Astrocyte (in vitro differentiated cells and primary cell): ENCODE measurements around the gene FAT4. TPM values are rescaled to one million over a fixed set of nuclear protein-coding genes. Genes with fewer than 3 reads are reported as not detected.

ENCODE experiments used
- DNase-seq: peaks from one replicate; pipeline ENCODE4 v3.0.0-alpha.2; 2010; ENCODE audit warnings: low read depth
- FAIRE-seq: peaks from 2 replicates; lab custom pipeline; 2011; peaks lifted over from hg19 to GRCh38; lab: Jason Lieb, UNC
- H2AFZ ChIP-seq: 2 replicates; pipeline ENCODE4 v1.6.0; 2012; ENCODE audit warnings: low read depth, low read length, inconsistent platforms
- H3K27ac ChIP-seq: 2 replicates; pipeline ENCODE4 v1.5.1; 2011; ENCODE audit warnings: low read depth, low read length, inconsistent platforms
- H3K27me3 ChIP-seq: 2 replicates; pipeline ENCODE4 v1.6.0; 2011; ENCODE audit warnings: low read length, inconsistent platforms; ENCODE audit not compliant: insufficient read depth
- H3K36me3 ChIP-seq: 2 replicates; pipeline ENCODE4 v1.5.1; 2011; ENCODE audit warnings: low read length, inconsistent platforms; ENCODE audit not compliant: insufficient read depth
- H3K4me1 ChIP-seq: 2 replicates; pipeline ENCODE4 v1.5.1; 2011; ENCODE audit warnings: low read length, inconsistent platforms; ENCODE audit not compliant: insufficient read depth
- H3K4me2 ChIP-seq: 2 replicates; pipeline ENCODE4 v1.6.0; 2012; ENCODE audit warnings: low read length, inconsistent platforms
- H3K4me3 ChIP-seq: 2 replicates; pipeline ENCODE4 v1.5.1; 2011; ENCODE audit warnings: low read depth, mild to moderate bottlenecking, low read length, inconsistent platforms; ENCODE audit not compliant: insufficient read depth
- H3K79me2 ChIP-seq: 2 replicates; pipeline ENCODE4 v1.6.0; 2012; ENCODE audit warnings: mild to moderate bottlenecking, low read length, inconsistent platforms; ENCODE audit not compliant: insufficient read depth
- H3K9ac ChIP-seq: 2 replicates; pipeline ENCODE4 v1.6.0; 2012; ENCODE audit warnings: mild to moderate bottlenecking, low read length, inconsistent platforms
- H3K9me3 ChIP-seq: 2 replicates; pipeline ENCODE4 v1.5.1; 2012; ENCODE audit warnings: low read depth, mild to moderate bottlenecking, low read length, inconsistent platforms; ENCODE audit not compliant: insufficient read depth
- H4K20me1 ChIP-seq: 2 replicates; pipeline ENCODE4 v1.6.0; 2012; ENCODE audit warnings: low read length, inconsistent platforms; ENCODE audit not compliant: insufficient read depth
- H3K27ac Mint-ChIP-seq: one replicate; pipeline ENCODE4 v1.8.0; 2021; ENCODE audit warnings: mild to moderate bottlenecking, mixed read lengths; ENCODE audit not compliant: unreplicated experiment
- H3K27me3 Mint-ChIP-seq: one replicate; pipeline ENCODE4 v1.8.0; 2021; ENCODE audit warnings: low read depth, mixed read lengths; ENCODE audit not compliant: unreplicated experiment
- H3K36me3 Mint-ChIP-seq: one replicate; pipeline ENCODE4 v1.8.0; 2021; ENCODE audit warnings: low read depth, mixed read lengths; ENCODE audit not compliant: unreplicated experiment
- H3K4me1 Mint-ChIP-seq: one replicate; pipeline ENCODE4 v1.8.0; 2021; ENCODE audit warnings: low read depth, mixed read lengths; ENCODE audit not compliant: unreplicated experiment
- H3K4me3 Mint-ChIP-seq: one replicate; pipeline ENCODE4 v1.8.0; 2021; ENCODE audit warnings: mild to moderate bottlenecking, moderate library complexity, mixed read lengths; ENCODE audit not compliant: unreplicated experiment
- H3K9me3 Mint-ChIP-seq: one replicate; pipeline ENCODE4 v1.8.0; 2021; ENCODE audit warnings: mild to moderate bottlenecking, mixed read lengths; ENCODE audit not compliant: unreplicated experiment
- EZH2 ChIP-seq: IDR thresholded peaks from 2 replicates; pipeline ENCODE4 v1.6.1; 2012; ENCODE audit warnings: mild to moderate bottlenecking, low read length, inconsistent platforms; ENCODE audit not compliant: insufficient read depth
- total RNA-seq: library from RNA; stranded (reverse); gene quantifications from 2 replicates; pipeline ENCODE4 v1.2.1, GENCODE V29; 2021
- TF ChIP-seq, protein P1 (sequence below): IDR thresholded peaks from 2 replicates; pipeline ENCODE4 v1.5.1; 2011; ENCODE audit warnings: low read depth, mild to moderate bottlenecking, inconsistent platforms, low read length, moderate library complexity; ENCODE audit not compliant: insufficient read depth

FAT4 gene
- total RNA-seq, 1 donor from 2014 or later = 7.4 TPM

DNA sequence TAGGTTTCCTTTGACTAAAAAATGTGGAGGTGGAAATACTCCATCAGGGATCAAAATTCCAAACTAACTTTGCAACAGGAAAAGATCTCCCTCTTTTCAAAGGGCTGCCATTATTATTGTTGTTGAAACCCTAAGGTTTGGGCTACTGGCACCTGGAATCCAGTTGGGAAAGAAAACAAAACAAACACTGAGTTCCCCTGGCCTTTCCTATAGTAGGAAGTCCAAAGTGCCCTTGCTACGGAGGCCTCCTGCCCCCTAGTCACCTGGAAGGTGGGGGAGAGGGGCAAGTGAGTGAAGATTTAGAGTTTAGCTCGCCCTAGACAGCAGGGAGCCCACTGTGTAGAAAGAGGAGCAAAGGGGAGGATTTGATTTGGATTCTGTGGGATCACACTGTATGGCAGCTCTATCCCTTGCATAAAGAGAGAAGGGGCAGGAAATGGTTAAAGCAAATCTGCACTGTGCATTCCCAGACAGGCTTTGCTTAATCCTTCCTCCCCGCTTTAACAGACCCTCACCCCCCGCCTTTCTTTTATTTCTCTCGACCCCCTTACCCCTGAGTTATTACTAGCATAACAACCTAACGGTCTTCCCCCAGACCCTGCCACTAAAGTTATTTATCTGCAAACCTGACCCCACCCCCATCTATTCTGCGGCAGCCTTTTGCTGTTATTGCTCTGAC is 627 bp upstream of the FAT4 start:
- peaks cover 2% of the 10 kb centered on the region for H3K27me3 ChIP-seq
- H2AFZ ChIP-seq = peak overlapping the region; percentile 61
- Mint-ChIP-seq H3K4me1 (peaks cover 8% of the 10 kb centered on the region), H3K9me3 (peaks cover 12% of the 10 kb centered on the region), H3K36me3 (peaks cover 8% of the 10 kb centered on the region), H3K27me3 (peaks cover 9% of the 10 kb centered on the region), H3K27ac (peak overlapping the region; percentile 81), H3K4me3 (peak overlapping the region; percentile 98)
- peaks cover 21% of the 10 kb centered on the region for H3K4me1 ChIP-seq
- TF ChIP-seq EZH2 = no peak
- TF ChIP-seq, protein P1, sequence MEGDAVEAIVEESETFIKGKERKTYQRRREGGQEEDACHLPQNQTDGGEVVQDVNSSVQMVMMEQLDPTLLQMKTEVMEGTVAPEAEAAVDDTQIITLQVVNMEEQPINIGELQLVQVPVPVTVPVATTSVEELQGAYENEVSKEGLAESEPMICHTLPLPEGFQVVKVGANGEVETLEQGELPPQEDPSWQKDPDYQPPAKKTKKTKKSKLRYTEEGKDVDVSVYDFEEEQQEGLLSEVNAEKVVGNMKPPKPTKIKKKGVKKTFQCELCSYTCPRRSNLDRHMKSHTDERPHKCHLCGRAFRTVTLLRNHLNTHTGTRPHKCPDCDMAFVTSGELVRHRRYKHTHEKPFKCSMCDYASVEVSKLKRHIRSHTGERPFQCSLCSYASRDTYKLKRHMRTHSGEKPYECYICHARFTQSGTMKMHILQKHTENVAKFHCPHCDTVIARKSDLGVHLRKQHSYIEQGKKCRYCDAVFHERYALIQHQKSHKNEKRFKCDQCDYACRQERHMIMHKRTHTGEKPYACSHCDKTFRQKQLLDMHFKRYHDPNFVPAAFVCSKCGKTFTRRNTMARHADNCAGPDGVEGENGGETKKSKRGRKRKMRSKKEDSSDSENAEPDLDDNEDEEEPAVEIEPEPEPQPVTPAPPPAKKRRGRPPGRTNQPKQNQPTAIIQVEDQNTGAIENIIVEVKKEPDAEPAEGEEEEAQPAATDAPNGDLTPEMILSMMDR = no peak
- peak overlapping the region; percentile 98 for H3K4me2 ChIP-seq
- H3K9ac ChIP-seq = peak overlapping the region; percentile 95
- H4K20me1 ChIP-seq = peaks cover 3% of the 10 kb centered on the region
- FAIRE-seq (no peak), DNase-seq (no peak)
- H3K4me3 ChIP-seq = peak overlapping the region; percentile 92
- H3K27ac ChIP-seq = peak overlapping the region; percentile 16
- no peaks in the 10 kb centered on the region for H3K79me2 ChIP-seq
- no peaks in the 10 kb centered on the region for H3K36me3 ChIP-seq
- H3K9me3 ChIP-seq = no peaks in the 10 kb centered on the region

DNA sequence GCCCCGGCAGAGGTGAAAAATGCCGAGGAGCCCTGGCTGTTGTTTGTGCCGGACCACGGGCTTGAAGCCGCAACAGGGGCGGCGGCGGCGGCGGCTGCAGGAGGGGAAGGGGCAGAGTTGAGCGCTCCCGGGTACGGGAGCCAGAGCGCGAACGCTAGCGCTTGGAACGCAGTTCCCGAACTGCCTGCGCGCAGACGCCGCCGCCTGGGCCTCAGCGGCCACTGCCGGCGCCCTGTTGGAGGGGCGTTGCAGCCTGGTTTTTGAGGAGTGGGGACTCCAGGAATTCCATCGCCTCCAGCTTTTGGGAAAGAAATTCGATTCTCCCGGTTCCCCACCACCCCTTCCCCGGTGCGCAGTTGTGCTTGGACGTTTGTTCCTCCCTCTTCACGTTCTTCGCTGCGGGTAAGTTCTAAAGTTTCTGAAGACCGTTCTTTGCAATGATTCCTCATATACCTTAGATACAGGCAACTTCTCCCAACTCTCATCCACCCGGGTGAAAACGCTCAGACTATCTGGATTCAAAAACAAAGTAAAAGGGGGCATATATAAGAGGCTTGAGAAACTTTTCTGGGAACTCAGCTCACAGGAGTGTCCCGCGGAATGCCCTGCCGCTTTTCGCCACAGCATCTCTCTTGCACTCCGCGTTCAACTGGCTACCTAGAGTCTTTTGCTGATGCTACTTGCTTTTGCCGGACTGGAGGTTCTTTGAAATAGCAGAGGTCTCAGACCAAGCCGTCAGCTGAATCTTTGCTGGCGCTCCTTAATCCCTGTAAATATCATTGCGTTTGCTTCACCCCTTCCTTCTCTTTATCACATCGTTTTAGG is 1.0 kb downstream of the FAT4 start:
- Mint-ChIP-seq H3K27me3 (peaks cover 9% of the 10 kb centered on the region), H3K9me3 (peaks cover 8% of the 10 kb centered on the region), H3K4me1 (peaks cover 8% of the 10 kb centered on the region), H3K4me3 (peak overlapping the region; percentile 98), H3K27ac (peak overlapping the region; percentile 88), H3K36me3 (peaks cover 8% of the 10 kb centered on the region)
- Histone ChIP-seq H3K27me3 (peaks cover 2% of the 10 kb centered on the region), H3K36me3 (no peaks in the 10 kb centered on the region), H4K20me1 (peaks cover 7% of the 10 kb centered on the region), H3K4me3 (peak overlapping the region; percentile 92), H3K9ac (peak overlapping the region; percentile 95), H3K27ac (peak overlapping the region; percentile 81), H2AFZ (peak overlapping the region; percentile 100), H3K9me3 (no peaks in the 10 kb centered on the region), H3K79me2 (no peaks in the 10 kb centered on the region), H3K4me1 (peaks cover 21% of the 10 kb centered on the region), H3K4me2 (peak overlapping the region; percentile 98)
- peak; percentile 38 for DNase-seq
- TF ChIP-seq, protein P1 = no peak
- TF ChIP-seq EZH2 = no peak
- no peak for FAIRE-seq
